ENCODE results near the gene PLXNB2.

PLXNB2 gene

DNA sequence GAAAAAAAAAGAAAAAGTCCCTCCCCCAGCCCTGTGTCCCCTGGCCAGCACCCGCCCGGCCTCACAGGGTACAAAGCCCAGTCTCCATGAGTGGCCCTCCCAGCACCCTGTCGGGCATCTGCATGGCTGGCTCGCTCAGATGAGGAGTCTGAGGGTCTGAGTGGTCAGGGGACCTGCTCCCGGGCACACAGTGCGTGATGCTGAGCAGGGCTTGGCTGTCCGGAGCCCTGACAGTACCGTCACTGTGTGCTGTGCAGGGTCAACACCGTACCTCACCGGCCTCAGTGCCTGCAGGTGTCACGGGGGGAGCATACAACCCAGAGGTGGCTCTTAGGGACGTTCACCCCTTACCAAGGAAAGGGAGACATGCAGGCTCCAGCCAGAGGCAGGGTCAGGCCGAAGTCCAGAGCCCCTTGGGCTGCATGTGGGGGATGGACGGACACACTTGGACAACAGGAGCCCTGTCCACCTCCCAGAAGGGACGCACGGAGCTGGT, 3.6 kb upstream of the PLXNB2 start:
- no peak for DNase-seq

DNA sequence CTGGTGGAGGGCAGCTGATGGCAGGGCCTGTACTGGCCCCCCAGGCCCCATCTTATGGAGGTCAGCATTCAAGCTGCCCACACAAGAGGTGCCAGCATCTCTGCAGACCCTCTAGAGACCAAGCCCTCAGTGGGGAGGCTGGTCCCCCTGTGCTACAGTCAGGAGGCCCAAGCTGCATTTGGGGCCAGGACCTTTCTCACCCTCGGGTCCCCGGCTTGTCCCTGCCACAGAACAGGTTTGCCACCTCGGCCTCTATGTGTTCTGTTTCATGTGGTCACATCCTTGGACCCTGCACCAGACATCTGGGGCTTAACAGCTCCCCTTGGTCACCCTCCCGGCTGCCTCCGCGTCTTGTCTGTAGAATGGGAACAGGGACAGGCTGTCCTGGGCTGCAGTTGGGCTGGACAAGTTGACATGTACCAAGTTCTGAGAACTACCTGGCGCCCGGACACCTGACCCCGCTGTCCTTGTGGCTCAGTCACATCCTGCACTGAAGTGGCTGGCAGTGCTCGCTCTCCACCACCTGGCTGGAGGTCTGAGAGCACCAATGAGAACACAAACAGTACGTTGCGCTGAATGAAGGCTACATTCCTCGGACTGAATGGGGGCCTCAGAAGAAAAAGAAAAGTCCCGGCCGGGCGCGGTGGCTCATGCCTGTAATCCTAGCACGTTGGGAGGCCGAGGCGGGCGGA, 2.7 kb upstream of the PLXNB2 start:
- DNase-seq: peak; percentile 48

DNA sequence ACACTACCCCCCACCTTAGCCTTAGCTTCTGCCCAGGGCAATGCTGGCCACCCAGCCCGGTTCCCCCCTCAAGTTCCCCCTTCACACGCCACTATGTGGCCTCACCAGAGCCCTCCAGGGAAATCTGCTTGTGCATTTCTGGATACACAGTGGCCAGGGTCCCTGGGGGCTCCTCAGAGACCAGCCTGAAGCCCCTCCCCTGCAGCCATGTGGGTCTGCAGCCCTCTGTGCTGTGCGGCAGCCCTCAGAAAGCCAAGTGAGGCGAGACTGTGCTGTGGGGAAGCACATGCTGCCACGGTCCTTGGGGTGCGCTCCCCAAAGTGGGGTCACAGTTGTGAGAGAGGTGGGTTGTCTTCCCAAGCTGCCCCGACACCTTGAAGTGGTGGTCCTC, 2.1 kb upstream of the PLXNB2 start:
- no peak for DNase-seq

GRCh38 chr22:50308986-50309600, 1.6 kb upstream of the PLXNB2 start:
- DNase-seq: no peak

DNA sequence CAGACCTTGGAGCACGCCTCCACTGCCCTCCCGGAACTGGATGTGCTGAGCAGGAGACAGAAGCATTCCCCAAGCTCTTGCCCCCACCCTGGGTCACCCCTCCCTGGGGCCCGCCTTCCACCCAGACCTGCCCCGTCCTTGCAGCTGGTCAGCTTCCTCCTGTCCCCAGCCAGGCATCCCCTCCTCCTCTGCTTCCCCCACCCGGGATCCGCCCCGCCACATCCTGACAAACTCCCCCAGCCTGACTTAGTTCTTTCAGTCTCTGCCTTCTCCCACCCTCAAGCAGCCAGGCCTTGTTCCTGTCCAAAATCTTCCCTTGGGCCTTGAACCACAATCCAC, 1.1 kb upstream of the PLXNB2 start:
- DNase-seq: no peak

- no peak for DNase-seq
These were observed 597 bp upstream of the PLXNB2 start for GRCh38 chr22:50307890-50308596.

GRCh38 chr22:50305923-50306566, 1.4 kb downstream of the PLXNB2 start:
- DNase-seq: peak; percentile 77

DNA sequence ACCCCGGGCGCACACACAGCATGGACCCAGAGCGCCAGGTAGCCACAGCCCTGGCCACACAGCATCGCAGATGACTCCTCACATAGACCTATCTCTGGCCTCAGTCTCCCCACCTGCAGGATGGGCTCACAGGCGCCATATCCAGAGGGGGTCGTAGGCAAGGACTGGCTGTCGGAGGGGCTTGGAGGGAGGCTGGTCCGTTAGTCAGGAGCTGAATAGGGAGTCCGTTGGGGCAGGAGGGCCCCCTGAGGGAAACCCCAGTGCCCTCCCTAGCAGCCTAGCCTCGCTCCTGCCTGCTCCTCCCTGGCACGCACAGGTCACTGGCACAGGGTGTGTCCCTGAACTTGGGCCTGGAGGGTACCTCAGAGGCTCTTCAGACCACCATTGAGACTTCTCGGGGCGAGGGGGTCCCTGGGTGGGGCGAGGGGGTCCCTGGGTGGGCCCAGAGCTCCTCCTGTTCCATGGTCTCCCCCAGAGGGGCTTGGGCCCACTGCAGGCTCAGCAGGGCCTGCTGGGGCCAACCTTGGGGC, 2.0 kb downstream of the PLXNB2 start:
- DNase-seq: no peak

- no peak for DNase-seq
These were observed 2.7 kb downstream of the PLXNB2 start for GRCh38 chr22:50304528-50305392.

DNA sequence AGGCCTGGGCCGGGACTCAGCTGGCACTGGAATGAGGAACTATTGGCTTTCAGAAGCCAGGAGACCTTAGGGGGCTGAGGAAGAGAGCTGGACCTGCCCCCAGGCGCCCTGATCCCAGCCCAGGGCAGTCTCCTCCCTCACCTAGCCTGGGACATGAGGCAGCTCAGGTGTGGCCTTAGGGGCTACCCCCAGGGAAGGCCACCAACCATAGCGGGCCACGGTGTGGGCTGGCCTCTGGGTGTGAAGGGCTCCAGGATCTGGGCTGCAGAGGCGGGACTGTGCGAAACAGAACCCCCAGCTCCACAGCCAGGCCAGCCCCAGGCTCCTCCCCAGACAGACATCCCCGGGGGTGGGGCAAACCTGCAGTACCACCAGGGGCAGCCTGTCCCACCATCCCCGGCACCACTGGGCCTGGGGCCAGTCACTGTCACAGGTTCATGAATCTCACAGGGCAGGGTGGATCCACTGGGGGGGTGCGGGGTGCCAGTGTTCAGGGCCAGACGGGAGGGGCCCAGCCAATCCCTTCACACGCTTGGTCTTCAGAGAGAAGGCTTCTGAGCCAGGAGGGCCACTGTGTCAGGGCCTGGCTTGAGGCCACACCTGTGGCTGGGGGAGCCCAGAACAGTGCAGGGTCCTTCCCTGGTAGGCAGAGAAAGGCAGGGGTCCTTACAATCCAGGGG, 3.5 kb downstream of the PLXNB2 start:
- no peak for DNase-seq

- no peak for DNase-seq
These were observed 4.0 kb downstream of the PLXNB2 start for GRCh38 chr22:50303515-50303847.

GRCh38 chr22:50302564-50302963, 4.9 kb downstream of the PLXNB2 start:
- no peak for DNase-seq

DNA sequence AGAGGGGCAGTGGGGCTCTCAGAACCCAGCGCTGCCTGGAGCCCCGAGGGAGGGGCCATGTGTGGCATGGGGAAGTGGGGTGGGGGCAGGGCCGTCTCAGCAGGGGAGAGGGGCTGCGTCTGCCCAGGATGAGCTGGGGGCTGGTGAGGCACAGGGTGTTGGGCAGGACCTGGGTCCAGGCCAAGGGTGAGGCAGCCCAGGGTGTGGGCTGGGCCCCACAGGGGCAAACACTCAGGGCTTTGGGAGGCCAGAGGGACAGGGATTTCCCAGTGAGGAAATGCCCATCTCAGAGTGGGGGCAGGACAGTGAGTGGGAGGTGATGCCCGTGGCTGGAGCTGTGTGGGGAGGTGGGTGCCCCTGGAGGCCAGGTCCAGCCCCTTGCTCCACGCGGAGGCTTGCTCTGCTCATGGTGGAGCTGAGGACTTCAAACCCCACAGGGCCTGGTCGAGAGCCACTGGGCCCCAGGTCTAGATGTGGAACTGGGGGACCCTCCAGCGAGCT, 5.4 kb downstream of the PLXNB2 start:
- no peak for DNase-seq

- DNase-seq: no peak
These were observed 5.9 kb downstream of the PLXNB2 start for GRCh38 chr22:50301581-50301991.

- DNase-seq: no peak
These were observed 6.7 kb downstream of the PLXNB2 start for GRCh38 chr22:50300620-50301257.

GRCh38 chr22:50299785-50300619, 7.4 kb downstream of the PLXNB2 start:
- no peak for DNase-seq

DNA sequence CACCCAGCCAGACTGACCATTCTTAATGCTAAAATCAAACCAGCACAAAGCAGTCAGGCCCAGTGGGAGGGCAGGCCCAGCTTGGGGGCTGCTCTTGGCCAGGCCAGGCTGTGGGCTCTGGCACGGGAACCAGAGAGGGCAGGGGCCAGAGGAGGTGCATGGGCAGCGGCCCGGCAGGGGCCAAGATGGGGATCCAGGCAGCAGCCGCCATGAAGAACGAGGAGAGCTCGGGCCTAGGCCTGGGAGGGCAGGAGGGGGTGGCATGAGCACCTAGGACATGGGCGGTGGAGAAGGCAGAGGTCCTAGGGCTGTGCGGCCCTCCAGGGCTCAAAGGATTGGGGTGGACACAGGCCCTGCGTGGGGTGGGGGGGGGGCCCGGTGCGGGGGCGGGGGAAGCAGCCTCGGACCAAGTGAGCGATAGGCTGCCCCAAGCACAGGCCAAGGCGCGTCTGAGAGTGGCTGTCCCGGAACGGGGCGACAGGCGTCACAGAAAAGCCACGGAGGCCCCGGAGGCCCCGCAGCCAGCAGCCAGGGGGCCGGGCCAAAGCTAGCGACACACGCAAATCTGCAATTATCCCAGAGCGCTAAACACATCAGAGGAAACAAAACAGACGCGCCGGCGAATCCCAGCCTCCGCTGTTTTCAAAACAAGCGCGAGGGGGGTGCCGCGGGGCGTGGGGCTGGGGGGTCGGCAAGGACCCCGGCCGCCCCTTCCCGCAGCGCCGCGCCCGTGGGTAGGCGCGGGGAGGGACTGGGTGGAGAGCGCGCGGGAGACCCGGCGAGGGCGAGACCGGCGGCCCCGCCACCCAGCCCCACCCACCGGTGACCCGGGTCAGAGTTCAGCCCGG, 8.3 kb downstream of the PLXNB2 start:
- DNase-seq: no peak

DNA sequence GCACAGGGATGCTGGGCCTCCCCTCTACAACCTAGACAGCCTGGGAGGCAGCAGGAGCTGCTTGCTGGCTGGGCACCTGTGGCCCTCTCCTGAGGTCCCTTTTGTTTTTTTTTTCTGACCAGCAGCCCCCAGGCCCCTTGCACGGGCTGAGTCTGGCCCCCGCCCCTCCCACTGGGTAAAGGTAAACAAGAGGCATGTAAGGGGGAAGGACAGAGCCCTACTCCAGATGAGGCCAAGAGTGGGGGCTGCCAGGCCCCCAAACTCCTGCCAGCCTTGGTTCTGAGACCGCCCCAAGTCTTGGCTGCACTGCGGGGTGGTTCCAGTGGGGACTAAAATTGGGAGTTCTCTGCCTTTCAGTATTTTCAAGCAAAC, 9.2 kb downstream of the PLXNB2 start:
- no peak for DNase-seq

DNA sequence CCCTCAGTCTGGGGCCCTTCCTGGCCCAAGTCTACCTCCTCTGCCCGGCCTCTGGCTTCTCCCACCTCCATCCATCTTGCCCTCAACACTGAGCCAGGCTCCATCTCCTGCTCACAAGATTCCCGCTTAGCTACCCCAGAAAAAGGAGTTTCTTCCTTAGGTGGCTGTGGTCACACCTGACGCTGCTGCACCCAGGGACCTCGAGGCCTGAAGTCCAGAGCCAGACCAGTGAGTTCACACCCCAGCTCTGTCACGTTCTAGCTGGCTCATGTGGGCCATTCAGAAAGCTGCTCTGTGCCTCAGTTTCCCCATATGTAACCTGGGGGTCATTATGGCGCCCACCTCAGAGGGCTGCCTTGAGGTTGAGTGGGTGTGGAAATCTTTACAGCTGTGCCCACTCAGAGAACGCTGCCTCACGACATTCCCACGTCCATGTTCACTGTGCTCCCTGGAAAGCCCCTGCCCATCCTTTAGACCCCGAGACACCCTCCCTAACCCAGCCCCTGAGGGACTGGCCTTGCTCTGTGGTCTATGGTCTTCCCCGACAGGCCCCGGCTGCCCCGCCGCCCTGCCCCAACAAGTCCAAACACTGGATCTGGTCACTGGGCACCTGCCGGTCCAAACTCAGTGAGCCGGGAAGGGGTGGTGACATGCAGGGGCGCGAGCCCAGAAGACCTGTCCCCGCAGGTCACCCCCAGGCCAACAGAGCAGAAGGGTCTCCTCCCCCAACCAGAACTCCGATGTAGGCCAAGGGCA, 9.8 kb downstream of the PLXNB2 start:
- no peak for DNase-seq

All from NCI-H510A (cell line).